GM12891 (cell line): Measurements from ENCODE around the gene CCM2.

ENCODE experiments used
- DNase-seq: peaks from one replicate; pipeline ENCODE4 v3.0.0; 2011; ENCODE audit warnings: low spot score; ENCODE audit not compliant: insufficient read length
- FAIRE-seq: peaks from 2 replicates; lab custom pipeline; 2011; peaks lifted over from hg19 to GRCh38; lab: Jason Lieb, UNC
- PAX5 ChIP-seq: IDR thresholded peaks from 2 replicates; pipeline ENCODE4 v1.6.1; 2011; ENCODE audit warnings: low read length, moderate library complexity, mild to moderate bottlenecking; ENCODE audit not compliant: insufficient read depth, severe bottlenecking
- POLR2A ChIP-seq: IDR thresholded peaks from 2 replicates; pipeline ENCODE4 v1.6.1; 2011; ENCODE audit warnings: low read depth, low read length, control low read depth
- POLR2AphosphoS5 ChIP-seq: IDR thresholded peaks from 2 replicates; pipeline ENCODE4 v1.6.1; 2011; ENCODE audit warnings: low read depth, low read length, control low read depth
- POU2F2 ChIP-seq: IDR thresholded peaks from 2 replicates; pipeline ENCODE4 v1.6.1; 2011; ENCODE audit warnings: low read depth, mild to moderate bottlenecking, control low read depth, low read length, moderate library complexity
- SPI1 ChIP-seq: IDR thresholded peaks from 2 replicates; pipeline ENCODE4 v1.6.1; 2011; ENCODE audit warnings: low read depth, low read length, control low read depth
- TAF1 ChIP-seq: IDR thresholded peaks from 2 replicates; pipeline ENCODE4 v1.6.1; 2011; ENCODE audit warnings: low read depth, low read length, control low read depth

CCM2 gene

DNA sequence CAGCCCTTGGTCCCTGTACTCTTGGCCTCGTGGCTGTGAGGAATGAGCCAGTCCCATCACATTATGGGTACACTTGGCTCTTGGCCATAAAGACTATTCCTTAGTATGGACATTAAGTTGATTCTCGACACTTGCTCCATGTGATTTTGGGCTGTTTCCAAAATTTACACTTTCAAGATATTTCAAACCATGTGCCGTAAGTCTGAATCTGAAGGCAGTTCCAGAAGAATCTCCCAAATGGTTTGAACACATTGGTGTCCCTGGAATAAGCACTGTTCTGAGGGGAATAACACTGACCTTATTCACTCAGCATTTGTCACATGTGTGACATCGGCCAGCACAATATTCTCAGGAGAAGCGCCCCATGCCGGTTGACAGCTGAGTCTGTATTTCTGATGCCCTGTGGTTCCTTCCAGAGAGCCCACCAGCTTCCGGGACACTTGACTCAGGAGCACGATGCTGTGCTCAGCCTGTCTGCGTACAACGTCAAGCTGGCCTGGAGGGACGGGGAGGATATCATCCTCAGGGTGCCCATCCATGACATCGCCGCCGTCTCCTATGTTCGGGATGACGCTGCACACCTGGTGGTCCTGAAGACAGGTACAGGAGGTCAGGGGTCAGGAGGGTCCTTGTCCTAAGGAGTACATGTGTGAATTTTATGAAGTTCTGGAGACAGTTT, 64.2 kb downstream of the CCM2 start:
- TF ChIP-seq POLR2AphosphoS5 (no peak), POU2F2 (no peak), SPI1 (no peak), PAX5 (no peak), TAF1 (no peak), POLR2A (no peak)
- FAIRE-seq (no peak), DNase-seq (no peak)

DNA sequence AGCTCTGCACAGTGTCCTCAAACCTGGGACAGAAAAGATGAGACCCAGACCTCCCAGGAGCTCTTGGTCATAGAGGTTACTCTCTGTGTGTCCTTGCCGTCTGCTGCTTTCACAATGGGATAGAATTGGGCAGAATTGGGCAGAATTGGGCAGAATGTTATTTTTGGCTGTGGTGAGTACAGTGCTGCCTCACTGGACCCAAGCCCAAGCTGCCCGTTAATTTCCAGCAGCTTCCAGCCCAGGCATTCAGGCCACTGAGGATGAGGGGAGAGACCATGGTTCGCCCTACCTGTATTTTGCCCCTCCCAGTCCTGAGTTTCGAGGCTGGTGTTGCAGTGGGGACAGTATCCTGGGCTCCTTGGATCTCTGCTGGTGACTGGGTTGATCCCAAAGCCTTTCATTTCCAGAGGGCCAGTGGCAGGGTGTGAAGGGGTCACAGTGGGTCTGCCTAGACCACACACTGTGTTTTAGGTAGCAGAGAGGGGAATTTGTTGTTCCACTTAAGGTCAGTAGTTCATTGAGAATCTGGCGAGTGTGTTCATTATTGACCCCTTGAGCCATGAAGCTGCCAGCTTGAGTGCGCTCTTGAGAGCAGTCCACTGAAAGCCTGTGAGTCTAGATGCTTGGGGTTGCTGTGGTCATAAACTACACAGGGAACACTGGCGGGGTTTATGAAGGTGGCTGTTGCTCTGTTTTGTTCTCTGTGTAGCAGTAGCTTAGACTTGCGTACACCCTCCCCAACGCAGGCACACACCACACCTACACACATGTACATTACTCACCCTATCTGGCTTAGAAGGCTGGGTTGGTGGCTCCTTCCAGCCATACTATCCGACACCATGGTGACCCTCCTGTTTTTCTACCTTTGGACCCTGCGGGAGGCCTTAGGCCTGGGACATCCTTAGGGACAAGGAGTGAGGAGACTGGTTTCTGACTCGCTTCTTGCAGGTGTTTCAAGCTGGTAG, 65.3 kb downstream of the CCM2 start:
- TF ChIP-seq POU2F2 (no peak), TAF1 (no peak), POLR2A (no peak), PAX5 (no peak), POLR2AphosphoS5 (no peak), SPI1 (no peak)
- FAIRE-seq (no peak), DNase-seq (no peak)

DNA sequence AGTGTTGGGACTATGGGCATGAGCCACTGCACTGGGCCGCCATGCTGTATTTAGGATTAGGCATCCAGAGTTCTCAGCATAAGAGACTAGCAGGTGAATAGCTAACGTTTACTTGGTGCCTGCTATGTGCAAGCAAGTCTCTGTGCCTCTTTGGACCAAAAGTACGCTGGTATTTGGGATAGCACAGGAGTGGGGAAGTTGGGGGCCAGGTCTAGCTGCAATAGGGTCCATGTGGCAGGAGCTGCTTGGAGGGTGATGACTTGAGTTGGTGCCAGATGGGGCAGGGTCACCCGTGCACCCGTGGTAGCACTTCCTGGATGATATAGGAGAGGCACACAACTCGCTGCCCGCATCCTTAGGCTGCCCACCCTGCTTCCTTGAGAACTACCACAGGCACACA, 66.4 kb downstream of the CCM2 start:
- TF ChIP-seq PAX5, result no peak
- TF ChIP-seq POLR2AphosphoS5, result no peak
- no peak for TF ChIP-seq SPI1
- no peak for TF ChIP-seq TAF1
- no peak for TF ChIP-seq POU2F2
- TF ChIP-seq POLR2A, result no peak
- no peak for FAIRE-seq

DNA sequence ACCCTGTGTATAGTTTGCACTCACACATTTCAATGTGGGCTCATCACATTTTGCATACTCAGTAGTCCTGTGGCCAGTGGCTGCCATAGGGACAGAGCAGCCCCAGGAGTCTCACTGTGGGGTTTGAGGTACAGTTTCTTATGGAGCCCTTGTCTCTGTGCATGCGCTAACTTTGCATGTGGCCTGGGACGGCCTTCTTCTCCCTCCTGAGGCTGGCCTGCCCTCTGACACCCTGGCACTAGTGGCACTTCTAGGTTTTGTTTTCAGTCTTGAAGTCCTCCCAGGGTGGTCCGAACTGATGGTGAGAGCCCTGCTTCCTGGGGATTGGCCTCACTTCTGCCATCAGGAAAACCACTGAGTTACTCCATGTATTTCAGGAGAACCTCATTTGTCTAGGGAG, 67.6 kb downstream of the CCM2 start:
- FAIRE-seq (no peak), DNase-seq (no peak)
- no peak for TF ChIP-seq TAF1
- TF ChIP-seq SPI1, result no peak
- TF ChIP-seq POU2F2, result no peak
- no peak for TF ChIP-seq POLR2AphosphoS5
- no peak for TF ChIP-seq PAX5
- TF ChIP-seq POLR2A, result no peak

More for the DNA sequence above, 66.4 kb downstream of the CCM2 start:
- no peak for DNase-seq

DNA sequence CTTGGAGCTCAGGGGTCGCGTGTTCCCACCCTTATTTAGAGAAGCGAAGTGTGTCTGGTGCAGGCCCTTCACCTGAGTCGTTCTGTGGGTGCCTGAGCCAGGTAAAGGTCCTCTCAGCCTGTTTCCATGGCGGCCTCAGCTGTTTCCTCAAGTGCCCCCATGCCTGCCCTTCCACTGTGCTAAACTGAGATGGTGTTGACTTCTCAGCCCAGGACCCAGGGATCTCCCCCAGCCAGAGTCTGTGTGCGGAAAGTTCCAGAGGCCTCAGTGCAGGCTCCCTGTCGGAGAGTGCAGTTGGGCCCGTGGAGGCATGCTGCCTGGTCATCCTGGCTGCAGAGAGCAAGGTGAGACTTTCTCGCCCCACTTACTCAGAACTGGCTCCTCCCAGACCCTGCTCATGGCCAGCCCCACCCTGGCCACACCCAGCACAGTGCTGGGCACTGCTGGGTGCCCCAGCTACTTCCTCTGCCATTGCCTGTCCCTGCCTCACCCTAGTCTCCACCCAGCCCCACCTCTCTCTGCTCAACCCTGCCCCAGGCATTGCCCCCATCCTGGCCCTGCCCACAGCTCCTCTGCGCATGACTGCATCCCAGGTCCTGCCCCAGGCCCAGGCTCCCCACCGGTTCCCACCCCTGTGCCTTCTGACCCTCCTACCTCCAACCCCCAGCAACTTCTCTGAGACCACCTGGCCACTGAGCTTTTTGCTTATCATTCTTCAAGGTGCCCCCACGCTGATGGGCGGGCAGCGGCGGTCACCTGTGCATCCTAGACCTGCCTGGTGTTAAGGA, 68.4 kb downstream of the CCM2 start:
- TF ChIP-seq PAX5 (no peak), POLR2A (no peak), POU2F2 (no peak), POLR2AphosphoS5 (no peak), SPI1 (no peak), TAF1 (no peak)
- no peak for FAIRE-seq
- no peak for DNase-seq

DNA sequence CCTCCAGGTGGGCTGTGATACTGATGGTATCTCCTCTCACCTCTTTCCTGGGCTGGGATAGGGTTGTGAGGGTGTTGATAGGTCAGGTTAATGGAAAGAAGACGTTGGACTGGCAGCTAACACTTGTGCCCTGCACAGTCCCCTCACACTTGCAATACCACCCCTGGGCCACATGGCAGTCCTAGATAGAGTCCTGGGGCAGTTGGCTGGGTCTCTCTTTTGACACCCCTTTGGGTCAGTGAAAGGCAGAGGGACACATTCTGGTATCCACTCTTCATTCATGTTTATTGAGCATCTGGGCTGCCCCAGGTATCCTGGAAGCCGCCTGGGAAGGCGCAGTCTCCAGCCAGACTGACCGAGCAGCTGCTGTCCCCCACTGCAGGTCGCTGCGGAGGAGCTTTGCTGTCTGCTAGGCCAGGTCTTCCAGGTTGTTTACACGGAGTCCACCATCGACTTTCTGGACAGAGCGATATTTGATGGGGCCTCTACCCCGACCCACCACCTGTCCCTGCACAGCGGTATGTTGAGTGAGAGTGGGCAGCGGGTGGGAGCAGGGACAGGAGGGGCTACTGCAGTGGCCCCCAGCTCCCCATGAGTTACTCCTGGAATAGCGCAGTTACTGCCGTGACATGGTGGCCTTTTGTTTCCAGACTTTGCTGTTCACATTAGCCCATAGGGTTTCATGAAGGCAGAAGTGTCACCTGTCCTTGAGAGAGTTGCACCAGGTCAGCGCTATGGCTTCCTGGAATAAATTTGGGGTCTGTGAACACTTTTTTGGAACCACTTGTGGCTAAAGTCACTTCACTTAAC, 69.6 kb downstream of the CCM2 start:
- TF ChIP-seq PAX5 (no peak), TAF1 (no peak), SPI1 (no peak), POLR2AphosphoS5 (no peak), POU2F2 (no peak), POLR2A (no peak)
- FAIRE-seq (no peak), DNase-seq (no peak)

DNA sequence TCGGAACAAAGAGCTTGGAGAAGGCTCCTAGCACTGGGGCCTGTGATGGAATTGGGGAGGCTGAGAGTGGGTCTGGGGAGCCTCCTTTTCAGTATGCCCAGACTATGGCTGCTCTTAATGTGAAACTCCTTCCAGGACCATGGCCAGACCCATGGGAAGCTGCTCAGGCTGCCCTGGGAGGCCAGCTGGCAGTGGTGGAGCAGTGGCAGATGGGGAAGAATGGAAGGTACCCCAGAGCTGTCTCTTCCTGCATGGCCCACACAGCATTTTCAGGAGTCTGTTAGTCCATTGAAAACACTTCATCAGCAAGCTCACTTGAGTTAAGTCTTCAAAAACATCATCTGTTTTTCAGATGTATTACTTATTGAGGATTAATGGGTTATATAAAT, 70.2 kb downstream of the CCM2 start:
- no peak for FAIRE-seq
- no peak for TF ChIP-seq POLR2A
- TF ChIP-seq SPI1, result no peak
- TF ChIP-seq TAF1, result no peak
- no peak for TF ChIP-seq POLR2AphosphoS5
- no peak for TF ChIP-seq POU2F2
- TF ChIP-seq PAX5, result no peak
- no peak for DNase-seq

DNA sequence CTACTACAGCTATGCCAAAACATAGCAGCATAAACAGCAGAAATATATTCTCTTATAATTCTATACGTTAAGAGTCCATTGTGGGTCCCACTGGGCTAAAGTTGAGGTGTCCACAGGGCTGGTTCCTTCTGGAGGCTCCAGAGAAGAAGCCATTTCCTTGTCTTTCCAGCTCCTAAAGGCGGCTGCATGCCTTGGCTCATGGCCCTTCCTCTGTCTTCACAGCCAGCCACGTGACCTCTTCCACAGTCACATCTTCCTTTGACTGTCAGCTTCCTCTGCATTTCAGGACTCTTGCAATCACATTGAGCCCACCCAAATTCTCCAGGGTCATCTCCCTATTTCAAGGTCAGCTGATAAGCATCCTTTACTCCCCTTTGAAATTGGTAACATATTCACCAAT, 71.5 kb downstream of the CCM2 start:
- DNase-seq (no peak), FAIRE-seq (no peak)
- TF ChIP-seq PAX5 (no peak), SPI1 (no peak), TAF1 (no peak), POLR2AphosphoS5 (no peak), POU2F2 (no peak), POLR2A (no peak)
